SK-N-SH treated with all-trans-retinoic acid at 6 μM for 48 hours (cell line): ENCODE data around the gene SRSF1.

Experiments used
- ATAC-seq: fragments of 200-7000 bp; cut with Tn5 transposase; 3 replicates; pipeline ENCODE4 v1.9.1; 2020; ENCODE audit warnings: mild to moderate bottlenecking, moderate library complexity
- CREB5 ChIP-seq: fragments of 250-450 bp; sonication (Bioruptor Pico); IDR thresholded peaks from 2 replicates; pipeline ENCODE4 v1.5.1; 2020; ENCODE audit warnings: low read depth, mild to moderate bottlenecking, moderate library complexity
- GLIS3 ChIP-seq: fragments of 250-450 bp; sonication (Bioruptor Pico); IDR thresholded peaks from 2 replicates; pipeline ENCODE4 v1.5.0; 2020; ENCODE audit warnings: mild to moderate bottlenecking, moderate library complexity
- ISL1 ChIP-seq: fragments of 250-450 bp; sonication (Bioruptor Pico); IDR thresholded peaks from 2 replicates; pipeline ENCODE4 v2.1.2; 2022; ENCODE audit warnings: mild to moderate bottlenecking, moderate library complexity
- OSR1 ChIP-seq: fragments of 250-450 bp; sonication (Bioruptor Pico); IDR thresholded peaks from 2 replicates; pipeline ENCODE4 v1.8.0; 2022; ENCODE audit warnings: moderate library complexity, mild to moderate bottlenecking, inconsistent platforms
- PATZ1 ChIP-seq: fragments of 250-450 bp; sonication (Bioruptor Pico); IDR thresholded peaks from 2 replicates; pipeline ENCODE4 v1.8.0; 2020; ENCODE audit warnings: mild to moderate bottlenecking, moderate library complexity, borderline replicate concordance
- POU6F1 ChIP-seq: fragments of 250-450 bp; sonication (Bioruptor Pico); IDR thresholded peaks from 2 replicates; pipeline ENCODE4 v1.8.0; 2021; ENCODE audit warnings: low read depth, mild to moderate bottlenecking, moderate library complexity, borderline replicate concordance
- PPARA ChIP-seq: fragments of 250-450 bp; sonication (Bioruptor Pico); IDR thresholded peaks from 2 replicates; pipeline ENCODE4 v1.5.0; 2020; ENCODE audit warnings: mild to moderate bottlenecking, borderline replicate concordance
- RARB ChIP-seq: fragments of 250-450 bp; sonication (Bioruptor Pico); IDR thresholded peaks from 2 replicates; pipeline ENCODE4 v1.8.0; 2021; ENCODE audit warnings: mild to moderate bottlenecking, moderate library complexity
- SNAI2 ChIP-seq: fragments of 250-450 bp; sonication (Bioruptor Pico); IDR thresholded peaks from 2 replicates; pipeline ENCODE4 v1.5.0; 2020; ENCODE audit warnings: mild to moderate bottlenecking, moderate library complexity
- TOX ChIP-seq: fragments of 250-450 bp; sonication (Bioruptor Pico); IDR thresholded peaks from 2 replicates; pipeline ENCODE4 v1.8.0; 2021; ENCODE audit warnings: mild to moderate bottlenecking, moderate library complexity, borderline replicate concordance
- TSHZ2 ChIP-seq: fragments of 250-450 bp; sonication (Bioruptor Pico); IDR thresholded peaks from 2 replicates; pipeline ENCODE4 v1.5.0; 2020; ENCODE audit warnings: mild to moderate bottlenecking, moderate library complexity
- ZC3H10 ChIP-seq: fragments of 250-450 bp; sonication (Bioruptor Pico); IDR thresholded peaks from 2 replicates; pipeline ENCODE4 v1.5.1; 2021; ENCODE audit warnings: mild to moderate bottlenecking, moderate library complexity
- ZFP3 ChIP-seq: fragments of 250-450 bp; sonication (Bioruptor Pico); IDR thresholded peaks from 2 replicates; pipeline ENCODE4 v1.5.0; 2020; ENCODE audit warnings: mild to moderate bottlenecking, moderate library complexity
- ZFP30 ChIP-seq: fragments of 450-650 bp; formaldehyde crosslinking; IDR thresholded peaks from 2 replicates; pipeline ENCODE4 v1.5.0; 2022; ENCODE audit warnings: mild to moderate bottlenecking, moderate library complexity
- ZNF565 ChIP-seq: fragments of 450-650 bp; formaldehyde crosslinking; conservative IDR thresholded peaks from 2 replicates; pipeline ENCODE4 v1.5.0; 2020; ENCODE audit warnings: low read depth, mild to moderate bottlenecking, moderate library complexity
- ZNF70 ChIP-seq: fragments of 450-650 bp; formaldehyde crosslinking; IDR thresholded peaks from 2 replicates; pipeline ENCODE4 v1.5.0; 2020; ENCODE audit warnings: mild to moderate bottlenecking, moderate library complexity
- ZNF8 ChIP-seq: fragments of 450-650 bp; formaldehyde crosslinking; IDR thresholded peaks from 2 replicates; pipeline ENCODE4 v1.5.0; 2020; ENCODE audit warnings: mild to moderate bottlenecking, moderate library complexity

The SRSF1 gene

GRCh38 chr17:58002973-58003372, 4.1 kb downstream of the SRSF1 start (continued):
- TF ChIP-seq TSHZ2 (CRISPR knock-in tag) (no peak), TOX (CRISPR knock-in tag) (no peak), ISL1 (CRISPR knock-in tag) (no peak), ZNF8 (no peak), OSR1 (CRISPR knock-in tag) (no peak), PATZ1 (no peak), ZNF565 (no peak)

GRCh38 chr17:58002154-58002948, 4.7 kb downstream of the SRSF1 start:
- no peak for ATAC-seq
- TF ChIP-seq CREB5 (CRISPR knock-in tag): peak; percentile 10; the same call in 1 of the 2 replicates
- no peak for TF ChIP-seq ISL1 (CRISPR knock-in tag)
- no peak for TF ChIP-seq ZFP30
- no peak for TF ChIP-seq RARB (CRISPR knock-in tag)
- peak; percentile 41; the same call in 1 of the 2 replicates for TF ChIP-seq POU6F1
- TF ChIP-seq, all 23 proteins: peak for 2

GRCh38 chr17:58001461-58002124, 5.5 kb downstream of the SRSF1 start:
- TF ChIP-seq ZC3H10 (CRISPR knock-in tag): no peak
- no peak for TF ChIP-seq PPARA (CRISPR knock-in tag)
- TF ChIP-seq TOX (CRISPR knock-in tag): no peak
- TF ChIP-seq GLIS3: no peak
- TF ChIP-seq ZFP3 (CRISPR knock-in tag): no peak
- TF ChIP-seq ZFP30: no peak
- TF ChIP-seq RARB (CRISPR knock-in tag): no peak
- no peak for TF ChIP-seq ZNF70 (CRISPR knock-in tag)
- no peak for TF ChIP-seq CREB5 (CRISPR knock-in tag)
- no peak for TF ChIP-seq POU6F1
- TF ChIP-seq SNAI2: no peak
- no peak for TF ChIP-seq PATZ1
- TF ChIP-seq TSHZ2 (CRISPR knock-in tag): no peak
- ATAC-seq: no peak
